Hepatocyte (in vitro differentiated cells): ENCODE data around the gene WNT2.

ENCODE experiments used
- EZH2 ChIP-seq: fragments of 200-600 bp; sonication (generic); IDR thresholded peaks from 2 replicates; pipeline ENCODE4 v1.6.1; 2016; ENCODE audit warnings: antibody characterized with exemption, mild to moderate bottlenecking, borderline replicate concordance
- TF ChIP-seq, protein P1 (sequence below): fragments of 200-600 bp; sonication (generic); IDR thresholded peaks from 2 replicates; pipeline ENCODE4 v1.5.1; 2016; ENCODE audit warnings: antibody characterized with exemption, mild to moderate bottlenecking; ENCODE audit not compliant: poor library complexity

DNA sequence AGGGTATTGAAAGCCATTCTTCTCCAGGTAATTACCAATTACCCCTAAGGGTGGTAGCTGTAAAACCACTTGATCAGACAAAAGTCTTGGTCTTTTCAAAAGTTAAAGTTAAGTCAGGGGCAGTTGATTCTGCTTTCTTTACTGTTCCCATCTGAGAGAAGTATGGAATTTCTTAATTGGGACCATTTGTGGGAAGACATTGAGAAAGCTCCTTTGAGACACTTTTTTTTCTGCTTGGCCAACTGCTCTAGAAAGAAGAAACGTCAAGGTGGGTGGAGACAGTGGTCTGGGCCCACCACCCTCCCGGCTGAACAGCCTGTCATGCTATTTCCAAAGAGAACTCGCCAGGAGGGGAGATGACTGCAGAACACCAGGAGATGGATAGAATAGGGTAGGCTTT is 45.3 kb downstream of the WNT2 start:
- TF ChIP-seq, protein P1, sequence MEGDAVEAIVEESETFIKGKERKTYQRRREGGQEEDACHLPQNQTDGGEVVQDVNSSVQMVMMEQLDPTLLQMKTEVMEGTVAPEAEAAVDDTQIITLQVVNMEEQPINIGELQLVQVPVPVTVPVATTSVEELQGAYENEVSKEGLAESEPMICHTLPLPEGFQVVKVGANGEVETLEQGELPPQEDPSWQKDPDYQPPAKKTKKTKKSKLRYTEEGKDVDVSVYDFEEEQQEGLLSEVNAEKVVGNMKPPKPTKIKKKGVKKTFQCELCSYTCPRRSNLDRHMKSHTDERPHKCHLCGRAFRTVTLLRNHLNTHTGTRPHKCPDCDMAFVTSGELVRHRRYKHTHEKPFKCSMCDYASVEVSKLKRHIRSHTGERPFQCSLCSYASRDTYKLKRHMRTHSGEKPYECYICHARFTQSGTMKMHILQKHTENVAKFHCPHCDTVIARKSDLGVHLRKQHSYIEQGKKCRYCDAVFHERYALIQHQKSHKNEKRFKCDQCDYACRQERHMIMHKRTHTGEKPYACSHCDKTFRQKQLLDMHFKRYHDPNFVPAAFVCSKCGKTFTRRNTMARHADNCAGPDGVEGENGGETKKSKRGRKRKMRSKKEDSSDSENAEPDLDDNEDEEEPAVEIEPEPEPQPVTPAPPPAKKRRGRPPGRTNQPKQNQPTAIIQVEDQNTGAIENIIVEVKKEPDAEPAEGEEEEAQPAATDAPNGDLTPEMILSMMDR, result no peak
- TF ChIP-seq EZH2, result no peak
